ENCODE data around the gene MMP14. TPM values are rescaled to one million over a fixed set of nuclear protein-coding genes. Genes with fewer than 3 reads are reported as not detected.

MMP14 gene
- total and polyA plus RNA-seq, 2 of the 13 experiments (the other 11 are each of a cell fraction or from before 2014, with no cell fraction given), result 5.2 to 9.8 TPM

GRCh38 chr14:22872033-22872832 lies 35.8 kb downstream of the MMP14 start (continued):
- TF ChIP-seq ZNF839 (CRISPR knock-in tag; IDR thresholded peaks at IDR 0.05; ENCODE audit: borderline replicate concordance), result no peak
- 0 out of 2 replicates have a peak, but pooled peaks have one; percentile 15 for TF ChIP-seq ESRRA (CRISPR knock-in tag; IDR thresholded peaks at IDR 0.05; ENCODE audit: low read depth)
- no peak; the same call in 1 of the 2 replicates for TF ChIP-seq KAT7 (CRISPR knock-in tag; IDR thresholded peaks at IDR 0.05; ENCODE audit: borderline replicate concordance)
- no peak for TF ChIP-seq ZMYM4 (CRISPR knock-in tag; IDR thresholded peaks at IDR 0.05)
- TF ChIP-seq ZZZ3 (CRISPR knock-in tag; IDR thresholded peaks at IDR 0.05; ENCODE audit: borderline replicate concordance), result no peak
- TF ChIP-seq ATF1 (CRISPR knock-in tag; IDR thresholded peaks at IDR 0.05), result no peak
- TF ChIP-seq, protein P1, sequence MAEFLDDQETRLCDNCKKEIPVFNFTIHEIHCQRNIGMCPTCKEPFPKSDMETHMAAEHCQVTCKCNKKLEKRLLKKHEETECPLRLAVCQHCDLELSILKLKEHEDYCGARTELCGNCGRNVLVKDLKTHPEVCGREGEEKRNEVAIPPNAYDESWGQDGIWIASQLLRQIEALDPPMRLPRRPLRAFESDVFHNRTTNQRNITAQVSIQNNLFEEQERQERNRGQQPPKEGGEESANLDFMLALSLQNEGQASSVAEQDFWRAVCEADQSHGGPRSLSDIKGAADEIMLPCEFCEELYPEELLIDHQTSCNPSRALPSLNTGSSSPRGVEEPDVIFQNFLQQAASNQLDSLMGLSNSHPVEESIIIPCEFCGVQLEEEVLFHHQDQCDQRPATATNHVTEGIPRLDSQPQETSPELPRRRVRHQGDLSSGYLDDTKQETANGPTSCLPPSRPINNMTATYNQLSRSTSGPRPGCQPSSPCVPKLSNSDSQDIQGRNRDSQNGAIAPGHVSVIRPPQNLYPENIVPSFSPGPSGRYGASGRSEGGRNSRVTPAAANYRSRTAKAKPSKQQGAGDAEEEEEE (CRISPR knock-in tag; IDR thresholded peaks at IDR 0.05; ENCODE audit: borderline replicate concordance), result no peak
- peak; percentile 76 for TF ChIP-seq RBFOX2 (IDR thresholded peaks at IDR 0.05; ENCODE audit: low read depth, low read length)
- TF ChIP-seq PRPF4 (IDR thresholded peaks at IDR 0.05; ENCODE audit: low read depth, low read length, poor library complexity, severe bottlenecking), result no peak
- TF ChIP-seq, protein P2, sequence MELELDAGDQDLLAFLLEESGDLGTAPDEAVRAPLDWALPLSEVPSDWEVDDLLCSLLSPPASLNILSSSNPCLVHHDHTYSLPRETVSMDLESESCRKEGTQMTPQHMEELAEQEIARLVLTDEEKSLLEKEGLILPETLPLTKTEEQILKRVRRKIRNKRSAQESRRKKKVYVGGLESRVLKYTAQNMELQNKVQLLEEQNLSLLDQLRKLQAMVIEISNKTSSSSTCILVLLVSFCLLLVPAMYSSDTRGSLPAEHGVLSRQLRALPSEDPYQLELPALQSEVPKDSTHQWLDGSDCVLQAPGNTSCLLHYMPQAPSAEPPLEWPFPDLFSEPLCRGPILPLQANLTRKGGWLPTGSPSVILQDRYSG (CRISPR knock-in tag; IDR thresholded peaks at IDR 0.05), result no peak
- TF ChIP-seq ZNF883 (CRISPR knock-in tag; IDR thresholded peaks at IDR 0.05; ENCODE audit: not compliant biosample characterization), result peak; percentile 14
- no peak for TF ChIP-seq DNMT1 (CRISPR knock-in tag; IDR thresholded peaks at IDR 0.05)
- peak; percentile 49; the same call in 1 of the 2 replicates for TF ChIP-seq ZNF770 (CRISPR knock-in tag; IDR thresholded peaks at IDR 0.05)
- no peak for TF ChIP-seq ZNF746 (CRISPR knock-in tag; IDR thresholded peaks at IDR 0.05)
- TF ChIP-seq NFE2L1 (CRISPR knock-in tag; IDR thresholded peaks at IDR 0.05; ENCODE audit: borderline replicate concordance), result no peak
- TF ChIP-seq SCMH1 (CRISPR knock-in tag; IDR thresholded peaks at IDR 0.05; ENCODE audit: borderline replicate concordance), result no peak
- TF ChIP-seq ZIK1 (CRISPR knock-in tag; IDR thresholded peaks at IDR 0.05; ENCODE audit: borderline replicate concordance, low read depth), result no peak
- TF ChIP-seq ZFY (CRISPR knock-in tag; IDR thresholded peaks at IDR 0.05), result no peak
- TF ChIP-seq ZNF720 (CRISPR knock-in tag; IDR thresholded peaks at IDR 0.05), result no peak
- no peak for TF ChIP-seq DMTF1 (CRISPR knock-in tag; IDR thresholded peaks at IDR 0.05)
